H1 (cell line): ENCODE measurements around the gene ADGRB3. TPM values are rescaled to one million over a fixed set of nuclear protein-coding genes. Genes with fewer than 3 reads are reported as not detected.
A peak's percentile ranks its signal among the peaks of the same experiment; 100 is the strongest.

ENCODE experiments used
- CBX5 ChIP-seq: fragments of 300-800, 300-1000 bp; sonication (generic); IDR thresholded peaks from 2 replicates; pipeline ENCODE4 v1.7.1; 2016; ENCODE audit warnings: antibody characterized with exemption, low read length, low read depth
- EP300 ChIP-seq, 2 experiments: IDR thresholded peaks; 1 replicate in 1 of 2; 2 replicates in 1 of 2; pipeline ENCODE4 v1.6.1; 2011 to 2012; ENCODE audit warnings: low read depth in 2 of 2, low read length in 2 of 2, mild to moderate bottlenecking in 2 of 2, borderline replicate concordance in 1 of 2, inconsistent platforms in 1 of 2, moderate library complexity in 1 of 2
- RAD21 ChIP-seq, 2 experiments: IDR thresholded peaks in 1 of 2; conservative IDR thresholded peaks in 1 of 2; 2 replicates each; pipeline ENCODE4 v1.6.1; 2011; ENCODE audit warnings: low read depth in 2 of 2, low read length in 2 of 2, improper control_type of control experiment in 1 of 2, inconsistent platforms in 1 of 2, mild to moderate bottlenecking in 1 of 2, moderate library complexity in 1 of 2
- polyA plus RNA-seq, 7 experiments: library from polyadenylated mRNA; depleted of rRNA in 3 of 7; stranded (reverse) in 5 of 7; unstranded in 2 of 7; fragments of >200 nt in 5 of 7; fragments of 200-250 nt in 2 of 7; gene quantifications; 1 replicate in 5 of 7; 2 replicates in 1 of 7; 4 replicates in 1 of 7; pipeline versions ENCODE4 v1.2.1 to v1.2.3, GENCODE V29; 2011 to 2013; ENCODE audit warnings: missing spikeins in 2 of 7, mixed read lengths in 2 of 7
- total RNA-seq: library from RNA; stranded (reverse); fragmentation: NEBNext Ultra II Directional; extraction: Animal tissue kit (Norgen Biotek cat#: 25700); gene quantifications from 2 replicates; pipeline ENCODE4 v1.2.1, GENCODE V29; 2021
- TF ChIP-seq, protein P1 (sequence below), 3 experiments: IDR thresholded peaks; 1 replicate in 2 of 3; 2 replicates in 1 of 3; pipeline versions ENCODE4 v1.5.1 to v1.6.1; 2011; ENCODE audit warnings: low read length in 3 of 3, mild to moderate bottlenecking in 3 of 3, inconsistent platforms in 2 of 3, low read depth in 1 of 3, moderate library complexity in 1 of 3; ENCODE audit not compliant: insufficient read depth in 1 of 3; ENCODE audit errors: control extremely low read depth in 1 of 3
- TF ChIP-seq, protein P2 (sequence below): fragments of 300-600 bp; sonication (generic); IDR thresholded peaks from 2 replicates; pipeline ENCODE4 v1.7.1; 2012; ENCODE audit warnings: low read length, moderate library complexity, mild to moderate bottlenecking, inconsistent platforms; ENCODE audit not compliant: insufficient replicate concordance

ADGRB3 gene
- total and polyA plus RNA-seq, 2 of the 8 experiments (the other 6 are each of a cell fraction or from before 2014, with no cell fraction given) = 0.35 to 1.2 TPM

DNA sequence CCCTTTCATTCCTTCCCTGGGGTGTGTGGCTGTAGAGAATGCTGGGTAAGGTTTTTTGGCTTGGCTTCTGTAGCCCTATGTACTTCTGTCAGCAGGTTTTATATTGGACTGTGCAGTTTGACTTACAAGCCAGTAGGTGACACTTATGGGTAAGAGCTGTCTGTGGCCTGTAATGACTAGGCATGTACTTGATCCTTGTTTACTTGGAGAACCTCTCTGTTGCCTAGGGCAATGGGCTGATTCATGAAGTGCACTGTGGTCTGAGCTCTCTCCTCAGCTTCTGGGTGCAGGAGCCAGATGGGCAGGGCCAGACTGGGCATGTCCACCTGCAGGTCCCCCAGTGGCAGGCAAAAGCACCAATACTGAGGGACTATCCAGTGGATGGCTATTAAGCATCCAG lies 544.6 kb downstream of the ADGRB3 start (continued):
- TF ChIP-seq, protein P1, sequence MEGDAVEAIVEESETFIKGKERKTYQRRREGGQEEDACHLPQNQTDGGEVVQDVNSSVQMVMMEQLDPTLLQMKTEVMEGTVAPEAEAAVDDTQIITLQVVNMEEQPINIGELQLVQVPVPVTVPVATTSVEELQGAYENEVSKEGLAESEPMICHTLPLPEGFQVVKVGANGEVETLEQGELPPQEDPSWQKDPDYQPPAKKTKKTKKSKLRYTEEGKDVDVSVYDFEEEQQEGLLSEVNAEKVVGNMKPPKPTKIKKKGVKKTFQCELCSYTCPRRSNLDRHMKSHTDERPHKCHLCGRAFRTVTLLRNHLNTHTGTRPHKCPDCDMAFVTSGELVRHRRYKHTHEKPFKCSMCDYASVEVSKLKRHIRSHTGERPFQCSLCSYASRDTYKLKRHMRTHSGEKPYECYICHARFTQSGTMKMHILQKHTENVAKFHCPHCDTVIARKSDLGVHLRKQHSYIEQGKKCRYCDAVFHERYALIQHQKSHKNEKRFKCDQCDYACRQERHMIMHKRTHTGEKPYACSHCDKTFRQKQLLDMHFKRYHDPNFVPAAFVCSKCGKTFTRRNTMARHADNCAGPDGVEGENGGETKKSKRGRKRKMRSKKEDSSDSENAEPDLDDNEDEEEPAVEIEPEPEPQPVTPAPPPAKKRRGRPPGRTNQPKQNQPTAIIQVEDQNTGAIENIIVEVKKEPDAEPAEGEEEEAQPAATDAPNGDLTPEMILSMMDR (IDR thresholded peaks at IDR 0.05; ENCODE audit: control extremely low read depth in 1 of 3, insufficient read depth in 1 of 3, low read depth in 1 of 3, low read length in 3 of 3) = peak in 2 of 3 experiments; percentile 26 to 33; a peak in 2 of 4 replicates
- TF ChIP-seq RAD21 (IDR thresholded peaks at IDR 0.05 in 1 of 2, conservative IDR thresholded peaks at IDR 0.05 in 1 of 2; ENCODE audit: low read depth in 2 of 2, low read length in 2 of 2) = peak; percentile 40 to 52; a peak in 3 of 4 replicates
- no peak for TF ChIP-seq EP300 (IDR thresholded peaks at IDR 0.05; ENCODE audit: borderline replicate concordance in 1 of 2, low read depth in 2 of 2, low read length in 2 of 2)
- no peak for TF ChIP-seq CBX5
- TF ChIP-seq, protein P2, sequence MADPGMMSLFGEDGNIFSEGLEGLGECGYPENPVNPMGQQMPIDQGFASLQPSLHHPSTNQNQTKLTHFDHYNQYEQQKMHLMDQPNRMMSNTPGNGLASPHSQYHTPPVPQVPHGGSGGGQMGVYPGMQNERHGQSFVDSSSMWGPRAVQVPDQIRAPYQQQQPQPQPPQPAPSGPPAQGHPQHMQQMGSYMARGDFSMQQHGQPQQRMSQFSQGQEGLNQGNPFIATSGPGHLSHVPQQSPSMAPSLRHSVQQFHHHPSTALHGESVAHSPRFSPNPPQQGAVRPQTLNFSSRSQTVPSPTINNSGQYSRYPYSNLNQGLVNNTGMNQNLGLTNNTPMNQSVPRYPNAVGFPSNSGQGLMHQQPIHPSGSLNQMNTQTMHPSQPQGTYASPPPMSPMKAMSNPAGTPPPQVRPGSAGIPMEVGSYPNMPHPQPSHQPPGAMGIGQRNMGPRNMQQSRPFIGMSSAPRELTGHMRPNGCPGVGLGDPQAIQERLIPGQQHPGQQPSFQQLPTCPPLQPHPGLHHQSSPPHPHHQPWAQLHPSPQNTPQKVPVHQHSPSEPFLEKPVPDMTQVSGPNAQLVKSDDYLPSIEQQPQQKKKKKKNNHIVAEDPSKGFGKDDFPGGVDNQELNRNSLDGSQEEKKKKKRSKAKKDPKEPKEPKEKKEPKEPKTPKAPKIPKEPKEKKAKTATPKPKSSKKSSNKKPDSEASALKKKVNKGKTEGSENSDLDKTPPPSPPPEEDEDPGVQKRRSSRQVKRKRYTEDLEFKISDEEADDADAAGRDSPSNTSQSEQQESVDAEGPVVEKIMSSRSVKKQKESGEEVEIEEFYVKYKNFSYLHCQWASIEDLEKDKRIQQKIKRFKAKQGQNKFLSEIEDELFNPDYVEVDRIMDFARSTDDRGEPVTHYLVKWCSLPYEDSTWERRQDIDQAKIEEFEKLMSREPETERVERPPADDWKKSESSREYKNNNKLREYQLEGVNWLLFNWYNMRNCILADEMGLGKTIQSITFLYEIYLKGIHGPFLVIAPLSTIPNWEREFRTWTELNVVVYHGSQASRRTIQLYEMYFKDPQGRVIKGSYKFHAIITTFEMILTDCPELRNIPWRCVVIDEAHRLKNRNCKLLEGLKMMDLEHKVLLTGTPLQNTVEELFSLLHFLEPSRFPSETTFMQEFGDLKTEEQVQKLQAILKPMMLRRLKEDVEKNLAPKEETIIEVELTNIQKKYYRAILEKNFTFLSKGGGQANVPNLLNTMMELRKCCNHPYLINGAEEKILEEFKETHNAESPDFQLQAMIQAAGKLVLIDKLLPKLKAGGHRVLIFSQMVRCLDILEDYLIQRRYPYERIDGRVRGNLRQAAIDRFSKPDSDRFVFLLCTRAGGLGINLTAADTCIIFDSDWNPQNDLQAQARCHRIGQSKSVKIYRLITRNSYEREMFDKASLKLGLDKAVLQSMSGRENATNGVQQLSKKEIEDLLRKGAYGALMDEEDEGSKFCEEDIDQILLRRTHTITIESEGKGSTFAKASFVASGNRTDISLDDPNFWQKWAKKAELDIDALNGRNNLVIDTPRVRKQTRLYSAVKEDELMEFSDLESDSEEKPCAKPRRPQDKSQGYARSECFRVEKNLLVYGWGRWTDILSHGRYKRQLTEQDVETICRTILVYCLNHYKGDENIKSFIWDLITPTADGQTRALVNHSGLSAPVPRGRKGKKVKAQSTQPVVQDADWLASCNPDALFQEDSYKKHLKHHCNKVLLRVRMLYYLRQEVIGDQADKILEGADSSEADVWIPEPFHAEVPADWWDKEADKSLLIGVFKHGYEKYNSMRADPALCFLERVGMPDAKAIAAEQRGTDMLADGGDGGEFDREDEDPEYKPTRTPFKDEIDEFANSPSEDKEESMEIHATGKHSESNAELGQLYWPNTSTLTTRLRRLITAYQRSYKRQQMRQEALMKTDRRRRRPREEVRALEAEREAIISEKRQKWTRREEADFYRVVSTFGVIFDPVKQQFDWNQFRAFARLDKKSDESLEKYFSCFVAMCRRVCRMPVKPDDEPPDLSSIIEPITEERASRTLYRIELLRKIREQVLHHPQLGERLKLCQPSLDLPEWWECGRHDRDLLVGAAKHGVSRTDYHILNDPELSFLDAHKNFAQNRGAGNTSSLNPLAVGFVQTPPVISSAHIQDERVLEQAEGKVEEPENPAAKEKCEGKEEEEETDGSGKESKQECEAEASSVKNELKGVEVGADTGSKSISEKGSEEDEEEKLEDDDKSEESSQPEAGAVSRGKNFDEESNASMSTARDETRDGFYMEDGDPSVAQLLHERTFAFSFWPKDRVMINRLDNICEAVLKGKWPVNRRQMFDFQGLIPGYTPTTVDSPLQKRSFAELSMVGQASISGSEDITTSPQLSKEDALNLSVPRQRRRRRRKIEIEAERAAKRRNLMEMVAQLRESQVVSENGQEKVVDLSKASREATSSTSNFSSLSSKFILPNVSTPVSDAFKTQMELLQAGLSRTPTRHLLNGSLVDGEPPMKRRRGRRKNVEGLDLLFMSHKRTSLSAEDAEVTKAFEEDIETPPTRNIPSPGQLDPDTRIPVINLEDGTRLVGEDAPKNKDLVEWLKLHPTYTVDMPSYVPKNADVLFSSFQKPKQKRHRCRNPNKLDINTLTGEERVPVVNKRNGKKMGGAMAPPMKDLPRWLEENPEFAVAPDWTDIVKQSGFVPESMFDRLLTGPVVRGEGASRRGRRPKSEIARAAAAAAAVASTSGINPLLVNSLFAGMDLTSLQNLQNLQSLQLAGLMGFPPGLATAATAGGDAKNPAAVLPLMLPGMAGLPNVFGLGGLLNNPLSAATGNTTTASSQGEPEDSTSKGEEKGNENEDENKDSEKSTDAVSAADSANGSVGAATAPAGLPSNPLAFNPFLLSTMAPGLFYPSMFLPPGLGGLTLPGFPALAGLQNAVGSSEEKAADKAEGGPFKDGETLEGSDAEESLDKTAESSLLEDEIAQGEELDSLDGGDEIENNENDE = no peak
- TF ChIP-seq, all 59 proteins: peak for 4
